NOMO-1 treated with dmso at 0.1 percent for 144 hours (cell line): ENCODE measurements around the gene SLC9A9.
"Not testable (repeated sequence)": the region's sequence is repeated elsewhere in the genome, so short reads cannot be mapped to it uniquely, and the experiment has no call there.

Experiments used
- DNase-seq: peaks from one replicate; lab custom pipeline; 2025; ENCODE audit not compliant: unreplicated experiment; lab: John Stamatoyannopoulos, UW

Gene SLC9A9

GRCh38 chr3:143306407-143306806 is 541.9 kb downstream of the SLC9A9 start:
- DNase-seq: no peak

GRCh38 chr3:143302638-143303171 is 545.6 kb downstream of the SLC9A9 start:
- no peak for DNase-seq

DNA sequence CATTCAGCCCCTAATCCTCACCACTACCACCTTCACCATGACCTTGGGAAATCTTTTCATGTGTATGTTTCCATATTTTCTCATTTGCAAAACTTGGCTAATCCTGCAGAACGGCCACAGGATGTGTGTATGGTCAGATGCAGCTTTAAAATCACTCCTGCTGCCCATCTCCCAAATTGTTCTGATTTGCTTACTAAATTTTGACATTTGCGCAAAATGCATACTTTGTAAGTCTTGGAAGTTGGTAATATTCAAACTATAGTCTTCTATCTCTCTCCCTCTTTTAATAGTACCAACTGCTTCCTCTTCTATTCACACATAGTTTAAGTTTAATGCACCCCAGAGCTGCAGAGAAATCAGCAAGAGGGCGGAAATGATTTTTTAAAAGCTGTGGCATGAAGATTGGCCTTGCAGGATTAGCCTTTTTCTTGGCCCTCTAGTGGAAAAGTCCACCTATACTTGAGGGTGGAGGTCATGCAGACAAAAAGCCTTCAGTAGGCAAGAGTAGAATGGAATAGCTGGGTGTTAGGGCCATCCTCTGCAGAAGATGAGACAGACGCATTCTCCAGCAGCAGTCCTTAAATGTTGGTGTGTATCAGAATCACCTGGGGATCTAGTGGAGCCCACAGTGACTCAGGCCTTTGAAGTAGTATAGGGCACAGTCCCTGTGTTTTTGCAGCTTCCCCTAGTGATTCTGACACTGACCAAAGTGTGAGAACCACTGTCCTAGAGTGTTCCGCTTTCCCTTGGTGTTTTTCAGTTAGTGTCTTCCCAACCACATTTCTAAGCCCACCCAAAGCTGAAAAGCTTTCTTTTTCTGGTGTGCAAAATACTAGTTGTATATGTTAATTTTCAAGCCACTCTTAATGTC is 547.0 kb downstream of the SLC9A9 start:
- no peak for DNase-seq

- DNase-seq: peak; percentile 54
These were observed 549.3 kb downstream of the SLC9A9 start for GRCh38 chr3:143298886-143299535.

GRCh38 chr3:143298380-143298779 is 549.9 kb downstream of the SLC9A9 start:
- DNase-seq: no peak

DNA sequence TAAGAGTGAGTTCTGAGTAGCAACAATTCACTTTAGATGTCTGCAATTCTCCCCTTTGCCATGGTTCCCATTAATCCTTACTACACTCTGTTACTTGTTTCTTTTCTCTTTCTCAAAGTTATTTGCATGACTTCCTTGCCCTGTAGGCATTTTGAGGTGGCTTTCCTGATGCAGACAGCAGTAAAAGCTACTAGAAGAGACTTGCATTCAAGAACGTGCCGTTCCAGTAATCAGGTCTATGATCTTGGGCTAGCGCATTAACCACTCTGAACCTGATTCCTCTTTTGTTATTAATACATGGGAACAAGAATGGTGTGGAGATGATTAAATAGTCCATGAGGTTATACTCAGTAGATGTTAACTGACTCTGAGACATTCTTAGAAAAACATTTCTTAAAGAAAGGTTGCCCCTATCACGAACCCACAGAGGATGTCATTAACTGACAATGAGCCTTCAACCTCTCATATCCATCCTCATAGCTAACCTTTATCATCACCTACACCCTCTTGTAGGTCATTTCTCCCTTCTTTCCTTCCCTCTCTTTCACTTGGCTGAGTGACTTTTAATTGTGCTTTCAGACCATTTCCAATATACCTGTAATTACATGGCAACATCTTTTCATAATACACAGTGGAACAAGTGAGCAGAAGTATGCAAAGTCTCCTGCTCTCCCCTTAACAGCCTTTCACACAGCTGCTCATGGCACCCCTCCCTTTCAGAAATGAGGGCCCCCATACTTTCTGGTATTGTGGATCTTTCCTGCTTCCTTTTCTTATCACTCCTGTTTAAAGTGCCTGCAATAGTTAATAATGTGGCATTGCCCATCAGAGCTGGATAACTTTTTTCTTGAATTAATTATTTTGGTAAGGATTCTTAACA is 552.8 kb downstream of the SLC9A9 start:
- DNase-seq: no peak

DNA sequence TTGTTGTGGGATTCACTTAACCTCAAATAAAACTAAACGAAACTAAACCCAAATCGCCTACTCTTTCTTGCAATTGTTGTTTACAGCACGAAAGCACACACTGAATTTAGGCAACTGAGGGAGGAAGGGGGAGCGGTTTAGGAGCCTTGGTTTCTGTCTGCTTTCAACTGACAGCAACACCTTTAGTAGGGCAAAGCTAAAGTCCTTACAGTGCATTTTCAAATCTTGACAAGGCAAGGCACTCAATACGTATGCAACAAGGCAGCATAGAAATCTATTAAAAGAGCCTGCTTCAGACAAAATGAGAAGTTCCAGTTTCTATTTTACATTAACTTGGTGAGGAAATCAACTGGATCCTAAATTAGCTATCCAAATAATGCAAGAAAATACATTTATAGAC is 554.1 kb downstream of the SLC9A9 start:
- peak; percentile 52 for DNase-seq

- no peak for DNase-seq
These were observed 556.3 kb downstream of the SLC9A9 start for GRCh38 chr3:143291836-143292447.

DNA sequence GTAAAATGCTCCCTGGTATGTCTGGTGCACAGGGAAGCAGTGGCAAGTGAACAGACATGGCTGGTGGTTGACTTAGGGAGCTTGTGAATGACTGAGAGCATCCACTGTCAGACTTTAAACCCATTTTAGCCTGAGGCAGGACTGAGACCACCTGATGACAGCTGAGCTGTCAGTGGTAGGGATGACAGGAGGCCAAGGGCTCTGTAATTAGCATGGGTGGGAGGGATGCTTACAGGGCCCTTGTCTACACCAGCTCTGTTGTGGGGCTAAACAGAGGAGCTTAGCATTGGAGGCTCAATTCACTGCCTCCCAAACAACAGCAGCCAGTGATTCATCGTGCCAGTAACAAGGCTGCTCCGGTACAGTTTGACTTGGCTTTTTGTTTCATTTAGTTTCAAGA is 559.3 kb downstream of the SLC9A9 start:
- no peak for DNase-seq

DNA sequence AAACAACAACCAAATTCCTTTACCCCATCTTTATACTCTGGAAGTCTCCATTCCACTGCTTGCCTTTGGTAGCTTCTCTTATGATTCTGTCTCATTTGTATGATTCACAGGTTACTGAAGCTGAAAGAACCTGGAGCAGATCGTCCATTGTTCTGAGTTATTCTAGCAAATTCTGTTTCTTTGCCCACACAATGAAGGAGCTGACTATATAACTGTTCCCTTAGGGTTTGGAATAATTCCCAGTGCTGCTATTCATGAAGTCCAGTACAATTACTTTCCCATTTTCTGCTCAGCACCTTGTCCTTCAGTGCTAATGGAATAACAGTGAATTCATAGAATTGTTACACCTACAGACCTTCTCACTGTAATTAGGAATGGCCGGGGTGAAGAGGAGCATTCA is 560.9 kb downstream of the SLC9A9 start:
- DNase-seq: no peak

GRCh38 chr3:143286392-143287010 is 561.8 kb downstream of the SLC9A9 start:
- DNase-seq: no peak

DNA sequence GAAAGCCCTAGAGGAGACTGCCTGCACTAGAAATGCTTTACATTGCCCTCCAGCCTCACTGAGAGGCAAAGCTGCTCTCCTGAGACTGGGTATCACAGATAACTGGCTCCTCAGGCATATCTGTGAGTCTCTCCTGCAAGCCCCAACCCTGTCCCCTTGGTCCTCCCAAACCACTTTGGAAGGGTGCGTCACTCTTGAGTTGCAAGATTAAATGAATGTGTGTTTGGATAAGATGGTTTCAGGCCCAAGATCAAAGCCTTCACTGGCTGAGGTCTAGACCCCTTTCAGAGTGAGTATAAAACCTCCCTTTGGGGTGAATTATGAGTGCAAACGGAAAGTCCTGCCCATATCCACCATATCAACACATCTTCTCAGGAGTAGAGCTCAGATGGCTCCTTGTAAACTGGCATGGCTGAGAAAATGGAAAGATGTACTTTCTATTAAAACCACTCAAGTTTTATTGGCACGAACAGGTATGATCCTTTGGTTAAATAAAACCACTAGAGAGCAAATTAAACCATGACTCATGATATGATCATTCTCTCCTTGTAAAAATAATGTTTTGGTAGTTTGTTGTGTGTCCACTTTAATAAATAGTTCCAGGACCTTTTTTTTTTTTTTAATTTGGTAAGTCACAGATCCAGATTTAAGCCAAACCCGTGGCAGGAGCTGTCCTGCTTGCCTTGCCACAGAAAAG is 564.7 kb downstream of the SLC9A9 start:
- no peak for DNase-seq

GRCh38 chr3:143280984-143281383 is 567.3 kb downstream of the SLC9A9 start:
- DNase-seq: no peak

DNA sequence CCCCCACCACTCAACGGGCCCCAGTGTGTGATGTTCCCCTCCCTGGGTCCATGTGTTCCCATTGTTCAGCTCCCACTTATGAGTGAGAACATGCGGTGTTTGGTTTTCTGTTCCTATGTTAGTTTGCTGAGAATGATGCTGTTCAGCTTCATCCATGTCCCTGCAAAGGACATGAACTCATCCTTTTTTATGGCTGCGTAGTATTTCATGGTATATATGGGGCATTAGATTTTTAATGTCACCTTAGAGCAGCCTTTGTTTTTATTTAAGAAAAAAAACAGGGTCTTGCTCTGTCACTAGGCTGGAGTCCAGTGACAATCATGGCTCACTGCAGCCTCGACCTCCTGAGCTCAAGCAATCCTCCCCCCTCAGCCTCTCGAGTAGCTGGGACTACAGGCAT is 568.7 kb downstream of the SLC9A9 start:
- not testable (repeated sequence) for DNase-seq

DNA sequence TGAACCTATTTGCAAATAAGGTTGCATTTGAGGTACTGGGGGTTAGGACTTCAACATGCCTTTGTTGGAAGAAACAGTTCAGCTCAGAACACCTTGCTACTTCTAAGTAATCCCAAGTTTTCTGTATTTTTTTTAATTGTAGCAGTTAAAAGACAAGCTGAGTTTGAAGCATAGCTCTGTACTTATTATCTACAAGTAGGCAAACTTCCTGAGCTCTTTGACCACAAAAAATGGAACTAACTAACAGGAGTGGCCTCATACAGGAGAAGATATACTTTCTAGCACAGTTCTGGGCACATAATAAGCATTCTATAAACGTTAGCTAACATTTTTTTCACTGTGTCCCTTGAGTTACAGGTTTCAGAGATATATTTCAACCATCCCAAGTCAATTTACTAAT is 569.5 kb downstream of the SLC9A9 start:
- no peak for DNase-seq

DNA sequence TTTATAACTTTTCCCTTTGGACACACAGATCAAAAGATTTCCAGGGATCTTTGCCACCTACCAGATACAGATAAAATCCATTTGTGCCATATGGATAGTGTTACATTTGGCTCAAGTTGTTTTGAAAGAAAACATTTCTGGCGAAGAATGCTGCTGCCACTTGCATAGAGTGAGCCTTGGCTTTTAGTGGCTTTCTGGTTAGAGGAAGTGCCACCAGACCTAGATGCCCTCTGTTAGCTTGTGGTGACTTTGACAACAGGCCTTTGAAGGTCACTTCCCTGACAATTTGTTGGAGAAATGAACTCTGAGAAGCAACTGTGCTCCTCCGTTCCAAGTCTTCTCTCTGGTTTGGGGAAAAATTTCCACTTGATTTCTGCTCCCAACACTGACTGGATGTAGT is 570.7 kb downstream of the SLC9A9 start:
- DNase-seq: no peak

GRCh38 chr3:143276592-143276991 is 571.7 kb downstream of the SLC9A9 start:
- DNase-seq: no peak

DNA sequence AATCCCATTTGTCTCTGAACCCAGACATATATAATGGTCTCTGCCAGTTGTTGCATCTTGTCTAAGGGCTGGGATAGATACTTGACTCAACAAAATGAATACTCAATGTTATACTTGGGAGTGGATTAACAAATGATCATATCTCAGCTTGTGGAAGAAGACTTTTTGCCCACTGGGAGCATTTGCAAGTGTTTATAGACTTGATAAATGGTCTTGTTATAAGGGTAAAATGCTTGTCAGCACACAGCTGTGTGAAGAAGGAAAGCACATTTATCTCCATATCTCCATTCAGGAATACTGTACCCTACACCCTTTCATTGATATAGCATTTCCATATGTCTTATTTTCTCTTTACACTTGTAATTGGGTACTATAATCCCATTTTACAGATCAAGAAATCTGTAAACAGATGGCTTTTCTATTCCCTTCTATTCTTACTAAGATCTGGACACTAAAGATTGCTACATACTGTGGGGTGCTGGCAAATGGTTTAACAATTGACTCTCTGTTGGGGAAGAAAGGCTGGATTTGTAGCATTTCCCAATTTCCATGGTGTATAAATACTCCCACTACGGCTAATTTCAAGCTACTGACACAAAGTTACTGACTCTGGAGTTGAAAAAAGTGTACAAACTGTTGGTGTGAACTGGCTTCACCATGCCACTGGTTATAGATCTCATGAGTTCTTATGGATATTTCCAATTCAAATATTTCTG is 574.1 kb downstream of the SLC9A9 start:
- no peak for DNase-seq

DNA sequence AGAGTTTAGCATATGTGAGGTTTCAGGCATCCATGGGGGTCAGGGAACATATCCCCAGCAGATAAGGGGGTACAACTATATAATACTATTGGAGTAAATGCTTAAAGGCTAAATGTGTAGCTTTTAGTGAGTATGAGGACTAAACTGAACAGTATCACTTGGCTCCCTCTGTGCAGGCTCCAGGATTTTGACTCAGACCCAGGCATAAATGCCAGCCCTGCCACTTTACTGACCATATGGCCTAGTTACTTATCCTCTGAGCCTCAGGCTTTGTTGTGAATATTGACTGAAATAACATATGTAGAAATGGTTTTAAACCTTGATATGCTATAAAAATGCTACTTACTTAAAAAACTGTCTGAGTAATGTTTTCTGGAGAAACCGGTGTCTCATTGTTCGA is 577.1 kb downstream of the SLC9A9 start:
- DNase-seq: no peak
